NCI-H526 treated with DMSO at 0.1 percent for 48 hours (cell line): ENCODE measurements around the gene AXL.

Experiments used
- DNase-seq: peaks from one replicate; lab custom pipeline; 2025; lab: John Stamatoyannopoulos, UW

Gene AXL

DNA sequence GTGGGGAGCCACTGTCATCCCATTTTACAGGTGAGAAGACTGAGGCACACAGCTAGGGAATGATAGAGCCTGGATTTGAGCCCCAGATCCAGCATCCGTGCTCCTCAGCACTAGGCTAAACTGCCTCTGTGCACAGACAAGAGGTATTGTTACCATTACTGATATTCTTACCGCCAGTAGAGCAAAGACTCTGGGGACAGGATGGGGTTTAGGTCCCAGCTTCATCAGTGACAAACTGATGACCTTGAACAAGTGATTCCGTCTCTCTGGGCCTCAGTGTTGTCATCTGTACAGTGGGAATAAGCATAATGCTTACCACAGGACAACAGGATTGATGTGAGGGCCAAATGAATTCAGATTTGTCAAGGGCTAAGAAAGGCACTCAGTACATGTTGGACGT lies 16.5 kb downstream of the AXL start:
- DNase-seq, result no peak

DNA sequence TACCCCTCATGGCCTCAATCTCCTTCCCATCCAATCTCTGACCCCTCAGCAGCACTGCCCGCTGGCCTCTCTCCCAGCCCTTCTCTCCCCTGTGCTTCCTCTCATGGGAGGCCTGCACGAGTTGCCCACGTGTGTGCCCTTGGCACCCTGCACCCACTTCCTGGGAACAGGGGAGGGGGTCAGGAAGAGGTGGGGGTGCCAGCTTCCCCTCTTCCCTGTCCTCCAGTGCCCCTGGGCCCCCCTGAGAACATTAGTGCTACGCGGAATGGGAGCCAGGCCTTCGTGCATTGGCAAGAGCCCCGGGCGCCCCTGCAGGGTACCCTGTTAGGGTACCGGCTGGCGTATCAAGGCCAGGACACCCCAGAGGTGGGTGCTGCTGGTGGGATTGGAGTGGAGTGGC lies 19.2 kb downstream of the AXL start:
- DNase-seq, result no peak

DNA sequence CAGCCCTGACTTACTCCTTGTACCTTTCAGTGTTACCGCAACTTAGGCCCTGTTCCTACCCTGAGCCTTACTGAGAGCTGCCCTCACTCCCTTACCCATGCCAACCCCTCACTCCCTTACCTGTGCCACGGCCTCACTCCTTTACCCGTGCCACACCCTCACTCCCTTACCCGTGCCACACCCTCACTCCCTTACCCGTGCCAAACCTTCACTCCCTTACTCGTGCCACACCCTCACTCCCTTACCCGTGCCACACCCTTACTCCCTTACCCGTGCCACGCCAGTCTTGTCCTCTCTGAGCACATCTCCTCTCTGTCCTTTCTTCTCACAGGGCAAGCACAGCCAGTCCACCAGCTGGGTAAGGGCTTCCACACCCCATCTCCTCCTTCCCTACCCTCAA lies 20.3 kb downstream of the AXL start:
- no peak for DNase-seq

DNA sequence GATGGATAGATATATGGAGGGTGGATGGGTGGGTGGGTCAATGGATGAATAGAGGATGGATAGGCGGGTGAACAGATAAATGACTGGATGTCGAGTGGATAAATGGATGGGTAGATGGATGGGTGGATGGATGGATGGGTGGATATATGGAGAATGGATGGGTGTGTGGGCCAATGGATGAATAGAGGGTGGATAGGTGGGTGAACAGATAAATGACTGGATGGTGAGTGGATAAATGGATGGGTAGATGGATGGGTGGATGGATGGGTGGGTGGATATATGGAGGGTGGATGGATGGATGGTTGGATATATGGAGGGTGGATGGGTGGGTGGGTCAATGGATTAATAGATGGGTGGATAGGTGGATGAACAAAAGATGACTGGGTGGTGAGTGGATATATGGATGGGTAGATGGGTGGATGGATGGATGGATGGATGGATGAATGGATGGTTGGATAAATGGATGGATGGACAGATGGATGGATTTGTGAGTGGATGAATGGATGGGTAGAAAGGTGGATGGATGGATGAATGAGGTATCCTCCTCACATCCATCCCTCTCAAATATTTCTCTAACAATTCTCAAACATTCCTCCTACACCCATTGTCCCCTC lies 21.0 kb downstream of the AXL start:
- DNase-seq, result no peak

DNA sequence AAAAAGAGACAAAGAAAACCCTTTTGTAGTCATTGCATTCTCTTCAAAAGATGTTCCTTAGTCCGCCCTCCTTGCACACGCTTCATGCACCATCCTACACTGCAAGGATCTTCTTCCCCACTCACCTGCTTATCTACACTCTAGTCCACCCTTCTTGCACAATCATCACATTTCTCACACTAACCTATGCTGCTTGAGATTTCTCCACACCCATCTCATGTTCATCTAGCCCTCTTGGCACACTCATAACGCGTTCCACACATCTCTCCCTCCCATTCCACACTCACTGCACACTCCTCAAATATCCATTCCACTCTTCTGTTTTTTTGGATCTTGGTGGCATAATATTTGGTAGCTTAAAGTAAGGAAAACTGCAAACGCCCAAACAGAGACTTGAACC lies 22.8 kb downstream of the AXL start:
- no peak for DNase-seq

DNA sequence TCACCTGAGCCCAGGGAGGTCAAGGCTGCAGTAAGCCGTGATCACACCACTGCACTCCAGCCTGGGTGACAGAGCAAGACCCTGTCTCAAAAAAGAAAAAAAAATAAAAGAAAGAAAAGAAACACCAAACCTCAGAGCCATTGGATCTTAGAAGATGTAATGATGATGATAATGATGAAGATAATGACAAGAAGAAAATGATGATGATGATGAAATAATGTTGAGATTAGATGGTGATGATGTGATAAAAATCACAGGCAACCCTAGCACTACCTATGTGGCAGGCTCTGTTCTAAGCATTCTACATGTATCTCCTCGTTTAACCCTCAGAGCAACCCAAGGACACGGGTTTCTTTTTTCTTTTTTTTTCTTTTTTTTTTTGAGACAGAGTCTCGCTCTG lies 25.1 kb downstream of the AXL start:
- DNase-seq, result no peak

DNA sequence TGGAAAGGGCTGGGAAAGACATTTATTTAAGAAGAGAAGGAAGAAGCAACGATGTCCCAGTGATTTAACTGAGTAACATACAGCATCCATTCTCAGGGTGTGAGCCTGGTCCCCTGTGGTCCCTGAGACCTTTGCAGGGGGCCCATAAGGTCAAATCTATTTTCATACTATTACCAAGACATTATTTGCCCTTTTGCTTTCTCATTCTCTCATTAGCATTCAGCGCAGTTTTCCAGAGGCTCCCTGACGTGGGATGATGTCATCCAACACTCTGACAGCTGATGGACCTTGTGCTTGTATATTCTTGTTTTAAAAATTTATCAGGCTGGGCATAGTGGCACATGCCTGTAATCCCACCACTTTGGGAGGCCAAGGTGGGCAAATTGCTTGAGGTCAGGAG lies 26.8 kb downstream of the AXL start:
- no peak for DNase-seq

DNA sequence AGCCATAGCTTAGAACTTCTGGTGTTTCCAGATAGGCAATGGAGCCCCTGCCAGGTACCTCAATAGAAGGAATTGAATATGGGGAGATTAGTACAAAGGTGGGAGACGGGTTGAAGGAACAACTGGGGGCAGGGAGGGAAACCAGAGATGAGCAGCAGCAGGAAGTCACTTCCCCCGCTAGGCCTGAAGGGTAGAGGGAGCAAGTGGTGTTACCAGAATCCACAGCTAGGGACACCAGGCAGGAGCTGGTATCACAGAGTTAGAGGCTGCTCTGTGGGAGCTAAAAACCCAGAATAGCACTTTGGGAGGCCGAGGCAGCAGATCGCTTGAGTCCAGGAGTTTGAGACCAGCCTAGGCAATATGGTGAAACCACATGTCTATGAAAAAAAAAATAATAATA lies 29.9 kb downstream of the AXL start:
- no peak for DNase-seq

DNA sequence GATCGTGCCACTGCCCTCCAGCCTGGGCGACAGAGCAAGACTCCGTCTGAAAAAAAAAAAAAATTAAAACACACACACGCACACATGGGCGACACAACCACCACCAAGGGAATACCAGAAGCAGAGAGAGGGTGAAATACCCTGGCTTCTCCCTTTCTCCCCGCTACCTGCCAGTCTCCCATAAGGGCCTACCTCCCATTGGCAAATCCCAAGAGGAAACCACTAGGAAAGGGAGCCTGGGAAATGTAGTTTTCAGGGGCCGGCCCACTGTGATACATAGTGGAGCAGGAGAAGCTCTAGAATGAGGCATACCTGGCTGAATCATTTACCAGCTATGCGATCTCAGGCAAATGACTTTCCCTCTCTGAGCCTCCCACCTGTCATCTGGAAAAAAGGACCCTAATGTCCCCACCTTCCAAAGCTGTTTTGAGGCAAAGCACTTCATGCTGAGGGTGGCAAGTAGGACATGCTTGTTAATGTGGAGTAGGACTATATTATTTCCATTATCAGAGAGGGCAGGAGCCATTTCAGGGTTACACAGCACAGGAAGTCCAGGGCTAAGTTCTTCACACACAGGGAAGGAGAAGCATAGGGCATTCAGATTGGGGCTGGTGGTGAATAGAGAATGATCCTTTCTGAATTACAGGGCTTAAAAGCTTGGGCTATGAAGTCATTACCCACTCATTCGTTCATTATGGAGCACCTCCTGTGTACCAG lies 30.8 kb downstream of the AXL start:
- DNase-seq, result no peak

DNA sequence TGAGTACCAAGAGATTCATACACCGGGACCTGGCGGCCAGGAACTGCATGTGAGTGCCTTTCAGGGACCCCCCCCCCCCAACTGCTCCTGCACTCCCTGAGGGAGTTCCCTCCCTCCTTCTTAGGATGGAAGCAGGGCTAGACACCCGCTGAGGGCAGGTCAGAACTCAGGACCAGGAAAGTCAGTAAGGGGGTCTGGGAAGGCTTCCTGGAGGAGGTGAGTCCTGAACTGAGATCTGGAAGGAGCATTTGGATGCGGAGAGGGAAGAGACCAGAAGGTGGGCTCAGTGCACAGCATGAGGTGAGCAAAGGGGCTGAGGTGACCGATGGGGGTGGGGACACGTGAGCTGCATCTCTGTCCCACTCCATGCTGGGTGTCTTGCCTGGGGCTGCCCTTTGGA lies 34.6 kb downstream of the AXL start:
- no peak for DNase-seq

DNA sequence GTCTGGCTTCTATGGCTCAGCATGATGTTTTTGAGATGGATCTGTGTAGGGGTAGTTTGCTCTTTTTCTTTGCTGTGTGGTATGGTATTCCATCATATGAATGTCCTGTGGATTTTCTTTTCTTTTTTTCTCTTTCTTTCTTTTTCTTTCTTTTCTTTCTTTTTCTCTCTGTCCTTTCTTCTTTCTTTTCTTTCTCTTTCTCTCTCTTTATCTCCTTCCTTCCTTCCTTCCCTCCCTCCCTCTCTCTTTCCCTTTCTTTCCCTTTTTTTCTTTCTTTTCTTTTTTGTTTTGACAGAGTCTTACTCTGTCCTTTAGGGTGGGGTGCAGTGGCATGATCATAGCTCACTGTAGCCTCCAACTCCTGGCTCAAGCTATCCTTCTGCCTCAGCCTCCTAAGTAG lies 36.1 kb downstream of the AXL start:
- DNase-seq, result no peak

DNA sequence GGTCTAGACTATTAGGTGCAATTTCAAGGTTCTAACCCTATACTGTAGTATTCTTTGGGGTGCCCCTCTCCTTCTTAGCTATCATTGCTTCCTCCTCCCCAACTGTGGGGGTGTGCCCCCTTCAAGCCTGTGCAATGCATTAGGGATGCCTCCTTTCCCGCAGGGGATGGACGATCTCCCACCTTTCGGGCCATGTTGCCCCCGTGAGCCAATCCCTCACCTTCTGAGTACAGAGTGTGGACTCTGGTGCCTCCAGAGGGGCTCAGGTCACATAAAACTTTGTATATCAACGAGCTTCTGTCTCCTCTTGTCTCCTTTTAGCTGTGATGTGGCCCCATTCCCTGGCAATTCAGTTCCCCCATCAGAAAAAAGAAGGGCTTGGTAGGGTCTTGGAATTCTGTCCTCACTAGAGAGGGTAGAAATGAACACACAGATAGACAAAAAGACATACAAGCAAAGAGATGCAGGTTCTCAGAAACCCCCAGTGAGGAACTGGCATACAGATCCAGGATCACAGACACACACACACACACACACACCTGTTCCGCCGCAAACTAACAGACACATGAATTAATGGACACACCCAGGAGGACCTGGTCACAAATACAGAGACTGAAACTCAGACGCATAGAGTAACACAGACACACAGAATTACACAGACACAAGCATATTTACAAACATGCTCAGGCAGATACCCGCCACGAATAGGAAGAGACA lies 42.6 kb downstream of the AXL start:
- no peak for DNase-seq

DNA sequence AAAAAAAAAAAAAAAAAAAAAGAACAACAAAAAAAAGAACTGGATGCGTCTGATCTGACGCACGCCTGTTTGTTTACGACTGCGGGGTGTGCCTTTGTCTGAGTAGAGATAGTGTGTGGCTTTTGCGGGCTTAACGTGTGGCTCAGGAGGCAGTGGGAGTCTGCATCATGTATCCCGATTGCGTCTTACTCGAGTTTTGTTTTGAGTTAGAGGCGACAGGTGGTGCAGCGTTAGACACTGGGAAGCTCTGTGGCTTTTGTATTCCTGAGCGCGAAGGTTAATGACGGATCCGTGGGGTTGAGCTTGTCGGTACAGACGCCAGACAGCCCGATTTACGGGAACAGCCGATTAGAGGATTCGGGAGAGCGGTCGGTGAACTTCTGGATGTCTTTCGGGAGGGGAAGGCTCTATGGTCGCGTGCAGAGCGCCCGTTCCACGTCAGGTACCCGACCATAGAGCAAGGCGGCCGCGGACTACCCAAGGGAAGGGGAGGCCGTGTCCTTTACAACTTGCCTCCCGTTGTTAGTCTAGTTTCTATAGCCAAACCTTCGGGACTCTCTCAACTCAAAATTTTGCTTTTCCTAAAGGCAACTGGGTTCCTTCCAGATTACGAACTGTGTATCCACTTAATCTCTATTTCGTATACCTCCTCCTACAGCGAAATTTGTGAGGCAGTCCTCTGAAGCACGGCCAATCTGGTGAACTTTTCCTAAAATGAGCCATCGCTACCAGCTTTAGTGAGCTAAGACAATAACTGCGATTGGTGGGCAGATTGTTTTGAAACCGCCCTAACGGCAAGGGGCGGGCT lies 44.2 kb downstream of the AXL start:
- DNase-seq, result peak; percentile 84

DNA sequence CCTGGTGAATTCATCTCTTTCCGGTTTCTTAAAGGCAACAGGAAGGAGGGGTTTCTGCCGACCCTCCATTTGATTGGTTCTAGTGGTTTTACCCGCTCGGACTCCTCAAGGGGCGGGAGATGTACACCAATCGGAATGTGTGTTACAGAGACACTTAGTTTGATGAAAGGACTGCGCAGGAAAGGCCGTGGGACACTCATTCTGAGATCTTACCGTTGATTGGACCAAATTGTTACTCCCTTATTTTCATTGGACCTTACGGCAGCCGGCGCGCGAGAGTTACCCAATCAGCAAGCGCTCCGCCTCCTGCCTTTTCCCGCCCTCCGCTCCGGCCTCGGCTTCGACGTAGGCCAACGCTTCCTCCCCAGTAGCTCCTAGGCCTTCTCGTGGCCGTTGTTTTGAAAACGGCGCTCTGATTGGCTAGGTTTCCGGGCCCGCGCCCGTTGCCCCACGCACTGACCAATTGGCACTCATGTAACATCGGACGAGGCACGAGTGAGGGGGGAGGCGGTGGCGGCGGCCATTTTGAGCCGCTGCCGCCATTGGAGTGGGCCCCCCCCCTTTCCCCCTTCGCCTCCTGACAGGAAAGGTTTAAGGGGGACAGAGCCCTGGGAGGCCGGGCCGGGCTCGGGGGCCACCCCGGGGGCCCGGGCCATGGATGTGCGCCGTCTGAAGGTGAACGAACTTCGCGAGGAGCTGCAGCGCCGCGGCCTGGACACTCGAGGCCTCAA lies 45.0 kb downstream of the AXL start, which contains the start of gene HNRNPUL1:
Gene HNRNPUL1, plus strand, starts transcription at position 523 of the 731 bp plus-strand sequence. Its CDS starts 132 bp downstream, at position 655.
- peak; percentile 100 for DNase-seq

DNA sequence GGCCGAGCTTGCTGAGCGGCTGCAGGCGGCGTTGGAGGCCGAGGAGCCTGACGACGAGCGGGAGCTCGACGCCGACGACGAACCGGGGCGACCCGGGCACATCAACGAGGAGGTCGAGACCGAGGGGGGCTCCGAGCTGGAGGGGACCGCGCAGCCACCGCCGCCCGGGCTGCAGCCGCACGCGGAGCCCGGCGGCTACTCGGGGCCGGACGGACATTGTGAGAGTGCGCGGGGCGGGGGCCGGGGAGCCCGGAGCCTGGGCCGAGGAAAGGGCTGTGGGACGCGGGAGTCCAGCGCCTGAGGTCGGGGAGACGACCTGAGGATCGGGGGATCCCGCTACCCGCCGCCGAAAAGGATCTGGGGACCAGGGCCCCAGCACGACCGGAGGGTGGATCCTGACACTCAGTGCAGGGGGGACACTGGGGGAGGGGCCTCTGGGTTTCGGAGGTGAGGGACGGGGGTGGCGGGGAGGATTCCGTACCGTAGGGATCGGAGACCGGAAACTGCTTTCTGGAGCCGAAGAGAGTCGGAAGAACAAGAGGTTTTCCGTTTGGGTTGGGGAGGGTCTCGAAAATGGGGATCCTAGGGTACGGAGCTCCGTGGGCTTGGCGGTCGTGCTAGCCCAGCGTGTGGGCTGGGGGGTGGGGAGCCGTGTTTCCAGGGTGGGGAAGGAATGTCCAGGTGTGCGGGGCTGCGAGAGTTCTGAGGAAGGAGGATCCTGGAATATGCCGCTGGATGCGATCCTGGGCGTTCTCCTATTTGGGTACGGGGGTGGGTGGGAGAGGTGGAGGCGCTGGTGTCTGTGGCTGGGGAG lies 45.8 kb downstream of the AXL start:
- DNase-seq, result peak; percentile 7

DNA sequence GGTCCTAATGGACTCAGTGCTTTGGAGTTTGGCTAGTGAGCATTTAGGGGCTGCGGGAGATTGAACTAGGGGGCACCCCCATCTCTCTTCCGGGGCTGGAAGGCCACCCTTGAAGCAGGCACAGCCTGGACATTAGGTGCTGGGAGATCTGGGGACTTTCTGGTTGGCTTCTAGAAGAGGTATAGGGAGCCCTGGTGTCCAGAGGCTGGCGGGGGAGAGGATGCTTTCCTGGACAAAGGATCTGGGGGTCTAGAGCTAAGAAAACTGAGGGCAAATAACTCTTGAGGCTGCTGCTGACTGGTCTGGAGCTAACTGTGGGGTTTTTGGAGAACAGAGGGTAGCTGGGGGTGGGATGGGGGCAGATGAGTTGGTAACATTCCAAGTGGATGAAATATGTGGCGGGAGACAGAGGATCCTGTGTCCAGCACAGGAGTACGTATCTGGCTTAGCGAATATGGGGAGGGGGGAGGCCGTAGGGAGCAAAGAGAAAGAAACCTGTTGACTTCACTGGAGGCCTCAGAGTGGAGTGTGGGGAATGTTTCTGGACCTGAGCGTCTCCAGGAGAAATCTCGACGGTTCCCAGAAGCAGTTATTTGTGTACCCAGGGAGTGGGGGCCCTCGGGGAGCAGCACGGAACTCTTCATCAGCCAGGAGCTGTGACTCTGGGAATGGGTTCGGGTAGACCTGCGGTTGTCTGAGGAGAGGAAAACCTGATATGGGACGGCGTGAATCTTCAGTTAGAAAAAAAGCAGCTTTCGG lies 46.6 kb downstream of the AXL start:
- DNase-seq, result no peak

DNA sequence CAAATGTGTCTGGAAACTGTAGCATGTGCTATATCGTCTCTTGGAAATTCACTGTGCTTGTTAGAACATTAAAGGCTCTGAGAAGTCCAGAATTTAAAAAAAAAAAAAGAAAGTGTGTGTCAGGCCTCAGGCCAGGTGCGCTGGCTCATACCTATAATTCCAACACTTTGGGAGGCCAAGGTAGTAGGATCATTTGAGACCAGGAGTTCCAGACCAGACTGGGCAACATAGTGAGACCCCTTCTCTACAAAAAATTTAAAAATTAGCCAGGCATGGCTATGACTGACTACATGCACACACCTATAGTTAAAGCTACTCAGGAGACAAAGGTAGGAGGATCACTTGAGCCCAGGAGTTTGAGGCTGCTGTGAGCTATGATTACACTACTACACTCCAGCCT lies 50.0 kb downstream of the AXL start:
- DNase-seq, result no peak

DNA sequence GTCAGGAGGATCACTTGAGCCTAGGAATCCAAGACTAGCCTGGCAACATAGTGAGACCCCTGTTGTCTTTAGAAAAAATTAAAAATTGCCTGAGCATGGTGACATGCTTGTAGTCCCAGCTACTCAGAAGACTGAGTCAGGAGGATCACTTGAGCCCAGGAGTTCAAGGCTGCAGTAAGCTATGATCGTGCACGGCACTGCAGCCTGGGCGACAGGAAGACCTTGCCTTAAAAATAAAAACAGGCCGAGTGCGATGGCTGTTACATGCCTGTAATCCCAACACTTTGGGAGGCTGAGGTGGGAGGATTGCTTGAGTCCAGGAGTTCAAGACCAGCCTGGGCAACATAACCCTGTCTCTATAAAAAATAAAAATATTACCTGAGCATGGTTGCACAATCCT lies 50.5 kb downstream of the AXL start:
- DNase-seq, result no peak

DNA sequence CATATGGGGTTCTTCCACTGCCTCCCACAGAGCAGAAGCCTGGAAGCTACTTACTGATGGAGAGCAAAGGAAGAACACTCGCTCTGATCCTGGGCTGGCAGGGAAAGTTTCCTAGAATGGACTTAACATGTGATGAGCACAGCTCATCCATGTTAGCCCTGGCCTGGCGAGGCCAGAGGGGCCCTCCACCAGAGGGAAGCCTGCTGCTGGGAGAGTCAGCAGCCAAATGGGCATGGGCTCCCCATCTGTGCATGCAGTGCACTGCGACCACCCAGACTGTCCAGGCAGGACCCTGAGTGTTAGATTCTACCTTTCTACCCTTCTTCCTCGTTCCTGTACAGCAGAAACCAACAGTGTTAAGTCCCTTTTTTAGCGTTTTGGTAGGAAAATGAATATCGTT lies 54.1 kb downstream of the AXL start:
- no peak for DNase-seq

DNA sequence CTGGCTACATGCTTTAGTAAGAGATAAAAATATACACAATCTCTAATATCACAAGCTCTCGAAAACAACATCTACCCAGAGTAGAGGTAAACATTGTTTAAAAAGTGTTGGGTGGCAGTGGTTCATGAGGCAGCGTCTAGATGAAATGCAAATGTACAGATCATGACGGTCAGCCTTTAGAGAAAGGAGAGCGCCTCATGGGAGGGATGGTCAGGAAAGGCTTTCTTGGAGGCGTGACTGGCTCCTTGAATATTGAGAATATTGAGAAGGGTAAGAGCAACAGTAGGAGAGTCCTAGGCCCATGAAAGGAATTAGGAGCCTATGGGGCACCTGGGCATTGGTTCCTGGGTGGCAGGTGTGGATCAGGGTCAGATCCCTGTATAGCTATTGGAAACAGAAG lies 55.8 kb downstream of the AXL start:
- no peak for DNase-seq
